CD4-positive, alpha-beta T cell treated with Interleukin-15 for 4 hours (primary cell): ENCODE data around the gene DNAH2.

Source experiments
- DNase-seq: peaks from one replicate; pipeline ENCODE4 v3.0.0-alpha.2; 2020; ENCODE audit warnings: low spot score

DNAH2 gene

GRCh38 chr17:7822126-7822525, 104.6 kb downstream of the DNAH2 start:
- DNase-seq = no peak

DNA sequence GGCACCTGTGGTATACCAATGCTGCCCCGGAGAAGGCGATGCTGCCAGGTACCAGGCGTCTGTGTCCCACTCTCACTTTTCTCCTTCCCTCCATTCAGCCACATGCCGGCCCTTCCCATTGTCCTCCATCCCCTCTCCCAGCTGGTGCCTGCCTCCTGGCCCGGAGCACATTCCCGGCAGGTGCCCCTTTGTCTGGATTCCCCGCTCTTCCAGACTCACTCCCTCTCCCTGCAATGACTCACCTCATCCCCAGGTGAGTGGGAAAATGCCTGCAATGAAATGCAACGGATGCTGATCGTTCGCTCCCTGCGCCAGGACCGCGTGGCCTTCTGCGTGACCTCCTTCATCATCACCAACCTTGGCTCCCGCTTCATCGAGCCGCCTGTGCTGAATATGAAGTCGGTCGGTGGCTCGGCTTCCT, 106.0 kb downstream of the DNAH2 start:
- DNase-seq = no peak

- no peak for DNase-seq
Measured at GRCh38 chr17:7824021-7824924, 106.7 kb downstream of the DNAH2 start.

GRCh38 chr17:7825206-7825990, 107.9 kb downstream of the DNAH2 start:
- DNase-seq = no peak

DNA sequence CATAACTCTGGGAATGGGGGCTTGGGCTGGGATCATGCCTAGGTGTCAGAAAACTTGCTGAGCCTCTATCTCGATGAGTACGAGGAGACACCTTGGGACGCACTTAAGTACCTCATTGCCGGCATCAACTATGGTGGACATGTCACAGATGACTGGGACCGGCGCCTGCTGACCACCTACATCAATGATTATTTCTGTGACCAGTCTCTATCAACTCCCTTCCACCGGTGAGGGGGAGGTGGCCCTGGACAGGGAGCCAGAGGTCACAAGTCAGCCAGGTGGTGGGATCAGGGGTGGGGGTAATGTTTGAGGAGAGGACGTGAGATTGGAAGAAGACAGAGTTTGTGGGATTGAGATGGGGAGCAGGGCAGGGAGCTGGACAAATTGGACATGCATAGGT, 113.1 kb downstream of the DNAH2 start:
- DNase-seq = no peak

- DNase-seq = no peak
Measured at GRCh38 chr17:7831233-7831632, 113.7 kb downstream of the DNAH2 start.

- DNase-seq = no peak
Measured at GRCh38 chr17:7832431-7832830, 114.9 kb downstream of the DNAH2 start.

DNA sequence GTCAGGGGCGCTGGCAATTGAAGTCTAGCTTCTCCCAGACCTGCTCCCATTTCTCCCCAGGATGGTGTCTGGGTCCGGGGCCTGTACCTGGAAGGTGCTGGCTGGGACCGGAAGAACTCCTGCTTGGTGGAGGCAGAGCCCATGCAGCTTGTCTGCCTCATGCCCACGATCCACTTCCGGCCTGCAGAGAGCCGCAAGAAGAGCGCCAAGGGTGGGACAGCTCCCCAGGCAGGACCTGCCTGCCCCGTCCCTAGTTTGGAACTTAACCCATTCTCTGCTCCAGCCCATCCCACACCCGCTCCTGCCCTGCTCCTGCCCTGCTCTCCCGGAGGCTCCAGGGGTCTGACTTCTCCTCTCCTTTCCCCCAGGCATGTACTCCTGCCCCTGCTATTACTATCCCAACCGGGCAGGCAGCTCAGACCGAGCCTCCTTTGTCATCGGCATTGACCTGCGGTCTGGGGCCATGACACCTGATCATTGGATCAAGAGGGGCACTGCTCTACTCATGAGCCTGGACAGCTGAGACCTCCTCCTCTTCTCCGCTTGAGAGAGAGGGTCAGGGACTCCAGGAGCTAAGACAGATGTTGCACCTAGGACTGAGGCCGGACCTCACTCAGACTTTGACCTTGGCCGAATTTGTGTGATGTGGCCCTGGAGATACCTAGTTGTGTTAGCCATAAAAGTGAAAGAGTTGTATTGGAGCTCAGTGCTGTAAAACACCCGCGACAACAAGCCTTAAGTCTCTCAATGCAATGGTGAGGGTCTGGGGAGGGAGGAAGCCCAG, 115.7 kb downstream of the DNAH2 start:
- DNase-seq = no peak

- peak; percentile 84 for DNase-seq
Measured at GRCh38 chr17:7833795-7834541, 116.4 kb downstream of the DNAH2 start, which contains the start of gene KDM6B. KDM6B (plus strand) TSS chr17:7834217; CDS start chr17:7845555, 11,338 bp downstream.

DNA sequence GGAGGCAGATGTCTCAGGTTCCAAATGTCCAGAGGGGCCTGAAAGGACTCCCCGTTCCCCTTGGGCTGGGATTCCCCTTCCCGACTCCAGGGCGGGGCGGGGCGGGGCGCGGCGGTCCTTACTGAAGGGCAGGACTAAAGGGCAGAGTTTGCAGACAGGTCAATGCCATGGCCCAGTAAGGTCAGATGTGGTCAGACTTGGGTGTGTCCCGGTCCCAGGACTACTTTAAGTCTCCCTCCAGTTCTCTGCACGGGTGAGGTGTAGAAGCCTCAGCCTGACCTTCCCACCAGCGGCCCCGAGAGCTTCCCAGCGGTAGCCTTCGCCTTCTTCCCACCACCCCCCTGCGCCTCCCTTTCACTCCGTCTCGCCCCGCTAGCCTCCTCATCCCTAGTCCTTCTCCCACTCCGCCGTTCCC, 117.0 kb downstream of the DNAH2 start:
- peak; percentile 59 for DNase-seq

- peak; percentile 90 for DNase-seq
Measured at GRCh38 chr17:7834957-7835813, 117.6 kb downstream of the DNAH2 start.

DNA sequence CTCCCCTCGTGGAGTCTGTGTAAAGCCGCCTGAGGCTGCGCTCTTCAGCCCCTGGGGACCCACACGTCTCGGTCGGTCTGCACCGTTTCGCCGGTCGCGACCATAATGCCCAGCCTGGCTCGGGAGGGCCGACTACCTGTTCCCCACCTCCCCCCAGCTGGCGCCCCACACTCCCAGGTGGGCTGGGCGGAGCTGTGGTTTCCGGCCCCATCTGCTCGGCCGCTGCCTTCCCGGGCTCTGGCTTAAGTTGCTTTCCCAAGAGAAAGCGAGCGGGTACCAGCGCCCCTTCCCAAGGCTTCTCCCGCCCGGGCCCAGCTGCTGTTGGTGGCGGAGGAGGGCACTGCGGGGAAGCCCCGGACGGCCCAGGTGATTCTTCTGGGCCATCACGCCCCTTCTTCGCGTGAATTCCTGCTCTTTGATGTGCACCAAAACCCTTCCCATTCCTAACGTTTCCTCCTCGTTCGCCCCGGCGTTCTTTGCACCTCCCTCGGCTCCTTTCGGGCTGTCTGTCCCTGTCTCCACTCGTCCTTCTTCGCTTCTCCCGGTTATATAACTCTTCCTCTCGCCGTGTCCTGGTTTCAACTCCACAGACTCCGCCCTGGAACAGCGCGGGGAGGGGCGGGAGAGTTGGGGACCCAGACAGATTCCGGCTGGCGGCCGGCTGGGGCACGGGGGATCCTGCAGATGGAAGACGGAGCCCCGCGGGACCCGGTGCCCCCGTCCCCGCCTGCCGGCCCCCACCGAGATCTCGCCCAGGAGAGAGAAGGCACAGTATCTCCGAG, 118.5 kb downstream of the DNAH2 start:
- DNase-seq = no peak

DNA sequence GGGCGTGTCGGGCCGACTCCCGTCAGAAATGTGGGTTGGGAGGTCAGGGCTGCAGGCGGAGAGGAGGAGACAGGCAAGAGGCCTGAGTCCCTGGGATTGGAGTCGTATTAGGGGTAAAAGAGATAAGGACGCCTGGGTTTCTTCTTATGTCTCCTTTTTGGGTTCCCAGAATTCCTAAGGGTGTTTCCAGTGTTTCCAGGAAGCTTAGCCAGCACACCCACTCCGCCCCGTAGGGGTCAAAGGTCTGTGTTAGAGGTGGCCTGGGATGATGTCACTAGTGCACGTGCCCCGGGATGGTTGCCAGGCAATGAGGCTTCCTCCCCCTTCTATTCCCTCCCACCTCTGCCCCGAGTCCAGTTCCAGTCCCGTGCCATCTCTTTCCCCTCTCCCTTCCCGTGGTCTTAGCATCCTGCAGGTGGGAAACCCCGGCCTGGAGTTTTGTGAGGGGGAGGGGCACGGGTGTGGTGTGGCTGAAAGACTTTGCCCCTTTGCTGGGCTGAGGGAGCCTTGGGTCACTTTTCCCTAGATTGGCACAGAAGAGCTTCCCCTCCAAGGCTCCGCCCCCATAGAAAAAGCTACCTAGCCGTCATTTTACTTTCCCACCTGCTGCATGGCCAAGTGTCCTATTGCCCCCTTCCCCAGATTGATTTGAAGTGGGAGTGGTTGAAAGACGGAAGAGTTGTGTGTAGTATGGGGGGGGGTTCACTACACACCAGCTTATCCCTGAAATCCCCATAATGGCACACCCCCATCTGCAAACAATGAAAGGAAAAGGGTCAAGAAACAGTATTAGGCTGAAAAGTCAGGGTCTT, 119.3 kb downstream of the DNAH2 start:
- peak; percentile 75 for DNase-seq

DNA sequence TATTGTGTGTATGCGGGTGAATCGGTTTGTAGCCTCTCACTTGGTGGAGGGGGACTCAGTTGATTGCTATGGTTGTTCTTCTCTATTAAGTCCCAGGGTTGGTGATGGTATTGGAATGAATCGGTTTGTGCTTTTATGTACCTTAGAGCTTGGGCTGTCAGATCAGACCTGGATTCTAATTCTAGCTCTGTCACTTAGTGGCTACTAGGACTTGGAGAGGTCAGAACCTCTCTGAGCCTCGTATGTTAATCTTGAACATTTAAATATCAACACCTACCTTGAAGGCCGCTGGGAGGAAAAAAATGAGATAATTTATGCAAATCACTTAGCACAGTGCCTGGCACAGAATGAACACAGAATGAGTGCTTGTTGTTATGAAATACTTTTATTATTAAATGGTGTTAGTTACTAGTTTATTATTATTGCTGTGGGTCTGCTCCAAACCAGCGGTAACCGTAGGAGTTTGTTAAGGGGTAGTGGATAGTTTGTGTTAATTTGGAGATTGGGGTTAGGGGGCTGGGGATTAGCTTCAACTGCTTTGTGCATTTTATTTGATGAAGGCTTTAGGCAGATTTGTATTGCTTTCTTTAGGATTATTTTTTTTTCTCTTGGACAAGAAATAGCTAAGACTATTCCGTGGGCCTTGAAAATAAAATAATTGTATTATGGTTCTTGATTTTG, 120.0 kb downstream of the DNAH2 start:
- no peak for DNase-seq

- DNase-seq = no peak
Measured at GRCh38 chr17:7838090-7839075, 120.8 kb downstream of the DNAH2 start.

DNA sequence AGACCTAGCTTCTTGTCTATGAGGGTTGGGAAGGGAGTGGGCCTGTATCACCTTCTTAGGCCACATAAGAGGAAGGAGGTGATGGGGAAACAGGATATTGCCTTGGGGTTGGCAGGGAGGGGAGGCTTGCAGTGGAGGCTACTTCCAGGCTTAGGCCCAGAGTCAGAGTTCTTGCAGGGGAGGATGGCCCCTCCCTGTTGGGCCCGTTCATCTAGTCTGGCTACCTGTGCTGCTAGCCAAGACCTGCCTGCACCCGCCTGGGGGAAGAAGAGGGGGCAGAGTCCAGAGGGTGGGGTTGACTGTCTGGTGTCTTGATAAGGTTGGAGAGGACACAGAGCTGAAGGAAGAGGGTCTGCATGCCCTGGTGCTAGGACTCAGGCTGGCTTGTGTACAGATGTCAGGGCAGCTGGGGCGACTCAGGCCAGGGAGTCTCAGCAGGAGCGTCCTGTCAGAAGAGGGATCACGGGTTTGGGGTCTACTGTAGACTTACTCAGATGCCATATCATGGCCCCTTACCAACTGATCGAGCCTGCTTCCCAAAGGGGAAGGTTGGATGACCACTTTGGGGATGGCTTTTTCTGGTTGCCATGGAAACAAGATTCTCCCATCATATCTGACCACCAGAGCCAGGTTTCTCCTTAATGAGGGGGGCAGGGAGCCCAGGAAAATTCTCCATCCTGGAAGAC, 121.8 kb downstream of the DNAH2 start:
- DNase-seq = no peak
